Esophagus muscularis mucosa (tissue), 3 donors: ENCODE data around the gene GNA15.

ENCODE experiments used
- CTCF ChIP-seq, 3 experiments: fragments of 200-600 bp in 2 of 3; fragments of 450-650 bp in 1 of 3; sonication (generic) in 2 of 3; IDR thresholded peaks; one replicate each; pipeline ENCODE4 v1.5.1; 2017 to 2019; ENCODE audit warnings: antibody characterized with exemption in 3 of 3, mild to moderate bottlenecking in 2 of 3, moderate library complexity in 1 of 3
- POLR2A ChIP-seq: fragments of 450-650 bp; IDR thresholded peaks from one replicate; pipeline ENCODE4 v1.6.1; 2017; ENCODE audit warnings: antibody characterized with exemption, moderate library complexity, mild to moderate bottlenecking, low read depth
- POLR2AphosphoS5 ChIP-seq, 2 donors: sonication (generic); formaldehyde crosslinking; IDR thresholded peaks; one replicate each; pipeline ENCODE4 v1.6.1; 2017; ENCODE audit warnings: antibody characterized with exemption in 2 of 2

GRCh38 chr19:3163230-3163886 is 27.5 kb downstream of the GNA15 start:
- TF ChIP-seq POLR2AphosphoS5 (IDR thresholded peaks at IDR 0.05) = no peak
- TF ChIP-seq CTCF (IDR thresholded peaks at IDR 0.05) = peak; percentile 82 to 97 (median 86)
- no peak for TF ChIP-seq POLR2A
